Ovary (tissue), 9 donors: Measurements from ENCODE around the gene DYRK3. TPM values are rescaled to one million over a fixed set of nuclear protein-coding genes. Genes with fewer than 3 reads are reported as not detected.

Experiments
- DNase-seq, 5 donors: peaks; one replicate each; pipeline ENCODE4 v3.0.0-alpha.2; 2019 to 2020
- H3K27ac ChIP-seq, 2 donors: fragments of 200-600 bp; one replicate each; pipeline versions ENCODE4 v1.5.1 to v1.8.0; 2019 to 2022
- H3K27me3 ChIP-seq: fragments of 200-600 bp; one replicate; pipeline ENCODE4 v1.8.0; 2022
- H3K36me3 ChIP-seq: fragments of 200-600 bp; sonication (generic); one replicate; pipeline ENCODE4 v1.5.1; 2019
- H3K4me1 ChIP-seq: one replicate; pipeline ENCODE4 v1.8.1; 2013; ENCODE audit warnings: mild to moderate bottlenecking, moderate library complexity; ENCODE audit not compliant: insufficient read depth
- H3K4me3 ChIP-seq: fragments of 200-600 bp; sonication (generic); one replicate; pipeline ENCODE4 v1.5.1; 2017
- H3K9me3 ChIP-seq, 2 donors: fragments of 200-600 bp in 1 of 2; sonication (generic) in 1 of 2; one replicate each; pipeline versions ENCODE4 v1.5.1 to v1.8.1; 2013 to 2019; ENCODE audit warnings: mild to moderate bottlenecking in 1 of 2, moderate library complexity in 1 of 2
- CTCF ChIP-seq, 3 donors: fragments of 450-650 bp in 2 of 3; fragments of 200-600 bp in 1 of 3; IDR thresholded peaks; one replicate each; pipeline versions ENCODE4 v1.5.1 to v1.8.0; 2016 to 2022; ENCODE audit warnings: antibody characterized with exemption in 3 of 3, mild to moderate bottlenecking in 1 of 3
- EP300 ChIP-seq: sonication (generic); formaldehyde crosslinking; IDR thresholded peaks from one replicate; pipeline ENCODE4 v1.6.1; 2017; ENCODE audit warnings: antibody characterized with exemption
- POLR2A ChIP-seq: fragments of 450-650 bp; IDR thresholded peaks from one replicate; pipeline ENCODE4 v1.6.1; 2017; ENCODE audit warnings: antibody characterized with exemption, mild to moderate bottlenecking, moderate library complexity
- WGBS, 3 donors: extraction: QIAGEN DNeasy Blood & Tissue Kit in 1 of 3; methylation state at CpG; one replicate each; pipeline versions ENCODE4 v1.1.5 to v1.1.7; 2013 to 2017; 5-methylcytosine and 5-hydroxymethylcytosine counted together
- intact Hi-C, 4 donors: fragments of 100-400 bp; cut with DNase I; formaldehyde crosslinking; loops; one replicate each; pipeline versions ENCODE4 v1.11.0 to v1.15.1; 2022 to 2023
- polyA plus RNA-seq, 2 donors: library from polyadenylated mRNA; stranded (reverse); fragments of 200-250 nt in 1 of 2; fragments of 350-450 nt in 1 of 2; fragmentation: Illumina TruSeq in 1 of 2; extraction: RNeasy Lipid Tissue Mini Kit (QIAGEN cat#74804) in 1 of 2; gene quantifications; one replicate each; pipeline ENCODE4 v1.2.3, GENCODE V29; 2013 to 2014
- total RNA-seq, 7 donors: library from RNA; depleted of rRNA in 2 of 7; stranded (reverse); fragments of >200 nt in 2 of 7; fragmentation: NEBNext Ultra II Directional in 3 of 7; extraction: Animal tissue kit (Norgen Biotek cat#: 25700) in 3 of 7; gene quantifications; one replicate each; pipeline versions ENCODE4 v1.1.0 to v1.2.4, GENCODE V29; 2016 to 2023
- donor health status: DM: no; HTN: no; CAD: no; lungs with moderate emphysema.
- donor health status: DM: no; HTN: no; CAD: no.
- donor health status: Bipolar disorder and iron deficiency.
- donor health status: DM: yes; HTN: yes; CAD: no.
- donor health status: DM: no; HTN: no; CAD: no.
- donor health status: DM: yes; HTN: yes; CAD: no.

Gene DYRK3
- total and polyA plus RNA-seq, 9 donors: 5.5 to 16.2 (median 10.1) TPM

GRCh38 chr1:206631085-206631509, 4.2 kb upstream of the DYRK3 start:
- no peaks in the 10 kb centered on the region for H3K4me1 ChIP-seq
- DNase-seq: peak; percentile 42 to 77 (median 69)
- no peak overlapping the region for H3K4me3 ChIP-seq
- no peaks in the 10 kb centered on the region for H3K36me3 ChIP-seq
- WGBS, 3 donors: 3 to 11% (median 4%) methylated on average over 4 of the region's 4 CpGs
- TF ChIP-seq CTCF (IDR thresholded peaks at IDR 0.05) (peak in 1 of 3 donors; percentile 29), EP300 (no peak), POLR2A (no peak)
- H3K27ac ChIP-seq: no peak overlapping the region
- intact Hi-C loops: loop anchor here (5.0 to 10.0 kb wide), 3 partner anchors 41 to 281 kb away; no protein-coding TSS in a partner anchor
- no peaks in the 10 kb centered on the region for H3K9me3 ChIP-seq
- H3K27me3 ChIP-seq: no peaks in the 10 kb centered on the region

- peak in 3 of 5 donors; percentile 15 to 59 (median 22) for DNase-seq
- H3K4me3 ChIP-seq: no peak overlapping the region
- H3K27ac ChIP-seq: no peak overlapping the region
- no peak for TF ChIP-seq POLR2A
- TF ChIP-seq EP300: peak; percentile 34
- intact Hi-C loops: loop anchor here (2.0 to 10.0 kb wide), 5 partner anchors 29 to 279 kb away; no protein-coding TSS in a partner anchor
- H3K36me3 ChIP-seq: no peaks in the 10 kb centered on the region
- H3K27me3 ChIP-seq: no peaks in the 10 kb centered on the region
- no peaks in the 10 kb centered on the region for H3K9me3 ChIP-seq
- 26 to 35% (median 30%) methylated on average over 9 of the region's 9 CpGs for WGBS, 3 donors
- H3K4me1 ChIP-seq: peaks cover 1% of the 10 kb centered on the region
Observed at GRCh38 chr1:206633708-206634121, 1.6 kb upstream of the DYRK3 start.

GRCh38 chr1:206634365-206635079, 814 bp upstream of the DYRK3 start:
- no peaks in the 10 kb centered on the region for H3K36me3 ChIP-seq
- intact Hi-C loops: loop anchor here (2.0 to 10.0 kb wide), 5 partner anchors 28 to 278 kb away; no protein-coding TSS in a partner anchor
- 9 to 11% (median 10%) methylated on average over 26 of the region's 26 CpGs for WGBS, 3 donors
- TF ChIP-seq EP300 (no peak), POLR2A (no peak), CTCF (IDR thresholded peaks at IDR 0.05) (peak; percentile 58 to 87 (median 77))
- peak overlapping the region; percentile 95 for H3K4me3 ChIP-seq
- peak; percentile 89 to 97 (median 96) for DNase-seq
- peaks cover 1% of the 10 kb centered on the region for H3K4me1 ChIP-seq
- H3K27ac ChIP-seq: peak overlapping the region; percentile 48 to 78
- H3K27me3 ChIP-seq: no peaks in the 10 kb centered on the region
- H3K9me3 ChIP-seq: no peaks in the 10 kb centered on the region

GRCh38 chr1:206635978-206636345, 626 bp downstream of the DYRK3 start:
- H3K4me1 ChIP-seq: peaks cover 1% of the 10 kb centered on the region
- intact Hi-C loops: loop anchor here in 3 of 4 donors (2.0 to 10.0 kb wide), 3 partner anchors 27 to 89 kb away; no protein-coding TSS in a partner anchor

More at GRCh38 chr1:206635978-206636345, 626 bp downstream of the DYRK3 start:
- TF ChIP-seq CTCF (IDR thresholded peaks at IDR 0.05) (no peak), EP300 (no peak), POLR2A (no peak)
- no peaks in the 10 kb centered on the region for H3K36me3 ChIP-seq
- DNase-seq: no peak
- no peaks in the 10 kb centered on the region for H3K27me3 ChIP-seq
- peak overlapping the region; percentile 95 for H3K4me3 ChIP-seq
- peak overlapping the region; percentile 48 to 65 for H3K27ac ChIP-seq
- no peaks in the 10 kb centered on the region for H3K9me3 ChIP-seq
- whole genome bisulfite sequencing, 3 donors: 0 to 3% (median 1%) methylated on average over 14 of the region's 14 CpGs
